Hepatocyte (in vitro differentiated cells): ENCODE data around the gene POU2F2.

Source experiments
- EZH2phosphoT487 ChIP-seq: fragments of 200-600 bp; sonication (generic); IDR thresholded peaks from one replicate; pipeline ENCODE4 v1.6.1; 2018; ENCODE audit warnings: antibody characterized with exemption, mild to moderate bottlenecking, low read depth, moderate library complexity; ENCODE audit not compliant: unreplicated experiment, severe bottlenecking
- TF ChIP-seq, protein P1 (sequence below): fragments of 200-600 bp; sonication (generic); IDR thresholded peaks from 2 replicates; pipeline ENCODE4 v1.5.1; 2016; ENCODE audit warnings: antibody characterized with exemption, mild to moderate bottlenecking; ENCODE audit not compliant: poor library complexity

DNA sequence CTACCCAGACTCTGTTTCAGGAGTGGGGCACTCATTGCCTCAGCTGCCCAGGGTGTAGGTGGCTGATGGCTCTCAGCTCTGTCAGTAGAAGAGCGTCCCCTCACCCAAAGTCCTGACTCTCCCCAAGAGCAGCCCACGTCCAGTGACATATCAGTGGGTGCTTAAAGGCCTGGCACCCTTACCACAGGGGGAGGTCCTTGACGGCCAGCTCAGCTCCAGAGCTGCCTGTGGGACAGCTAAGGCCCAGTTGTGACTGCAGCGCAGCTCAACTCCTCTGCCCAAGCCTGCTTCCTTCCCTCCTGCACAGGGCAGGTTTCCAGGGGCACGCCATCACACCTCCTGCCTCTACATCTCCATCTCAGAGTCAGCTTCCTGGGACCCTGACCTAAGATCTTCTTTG, 94.6 kb downstream of the POU2F2 start:
- TF ChIP-seq EZH2phosphoT487: no peak
- TF ChIP-seq, protein P1, sequence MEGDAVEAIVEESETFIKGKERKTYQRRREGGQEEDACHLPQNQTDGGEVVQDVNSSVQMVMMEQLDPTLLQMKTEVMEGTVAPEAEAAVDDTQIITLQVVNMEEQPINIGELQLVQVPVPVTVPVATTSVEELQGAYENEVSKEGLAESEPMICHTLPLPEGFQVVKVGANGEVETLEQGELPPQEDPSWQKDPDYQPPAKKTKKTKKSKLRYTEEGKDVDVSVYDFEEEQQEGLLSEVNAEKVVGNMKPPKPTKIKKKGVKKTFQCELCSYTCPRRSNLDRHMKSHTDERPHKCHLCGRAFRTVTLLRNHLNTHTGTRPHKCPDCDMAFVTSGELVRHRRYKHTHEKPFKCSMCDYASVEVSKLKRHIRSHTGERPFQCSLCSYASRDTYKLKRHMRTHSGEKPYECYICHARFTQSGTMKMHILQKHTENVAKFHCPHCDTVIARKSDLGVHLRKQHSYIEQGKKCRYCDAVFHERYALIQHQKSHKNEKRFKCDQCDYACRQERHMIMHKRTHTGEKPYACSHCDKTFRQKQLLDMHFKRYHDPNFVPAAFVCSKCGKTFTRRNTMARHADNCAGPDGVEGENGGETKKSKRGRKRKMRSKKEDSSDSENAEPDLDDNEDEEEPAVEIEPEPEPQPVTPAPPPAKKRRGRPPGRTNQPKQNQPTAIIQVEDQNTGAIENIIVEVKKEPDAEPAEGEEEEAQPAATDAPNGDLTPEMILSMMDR: no peak
